ENCODE measurements around the gene JAK1.

DNA sequence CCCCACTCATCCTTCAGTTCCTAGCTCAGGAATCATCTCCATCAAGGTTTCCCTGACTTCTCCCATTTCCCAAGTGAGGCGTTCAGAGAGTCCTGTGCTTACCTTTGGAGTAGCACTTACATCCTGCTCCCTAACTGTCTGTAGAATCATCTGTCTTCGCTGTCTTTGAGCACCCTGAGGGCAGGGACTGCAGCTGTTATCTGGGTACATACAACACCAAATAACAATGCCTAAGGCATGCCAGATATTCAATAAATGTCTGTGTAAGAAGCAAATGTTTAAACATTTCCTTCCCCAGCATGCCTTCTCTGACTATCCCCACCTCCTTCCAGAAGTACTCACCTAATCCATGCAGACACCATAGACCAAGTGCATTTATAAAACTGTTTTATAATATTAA lies 65.4 kb downstream of the JAK1 start:
- TF ChIP-seq, protein P1, sequence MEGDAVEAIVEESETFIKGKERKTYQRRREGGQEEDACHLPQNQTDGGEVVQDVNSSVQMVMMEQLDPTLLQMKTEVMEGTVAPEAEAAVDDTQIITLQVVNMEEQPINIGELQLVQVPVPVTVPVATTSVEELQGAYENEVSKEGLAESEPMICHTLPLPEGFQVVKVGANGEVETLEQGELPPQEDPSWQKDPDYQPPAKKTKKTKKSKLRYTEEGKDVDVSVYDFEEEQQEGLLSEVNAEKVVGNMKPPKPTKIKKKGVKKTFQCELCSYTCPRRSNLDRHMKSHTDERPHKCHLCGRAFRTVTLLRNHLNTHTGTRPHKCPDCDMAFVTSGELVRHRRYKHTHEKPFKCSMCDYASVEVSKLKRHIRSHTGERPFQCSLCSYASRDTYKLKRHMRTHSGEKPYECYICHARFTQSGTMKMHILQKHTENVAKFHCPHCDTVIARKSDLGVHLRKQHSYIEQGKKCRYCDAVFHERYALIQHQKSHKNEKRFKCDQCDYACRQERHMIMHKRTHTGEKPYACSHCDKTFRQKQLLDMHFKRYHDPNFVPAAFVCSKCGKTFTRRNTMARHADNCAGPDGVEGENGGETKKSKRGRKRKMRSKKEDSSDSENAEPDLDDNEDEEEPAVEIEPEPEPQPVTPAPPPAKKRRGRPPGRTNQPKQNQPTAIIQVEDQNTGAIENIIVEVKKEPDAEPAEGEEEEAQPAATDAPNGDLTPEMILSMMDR (tag by site-specific recombination; IDR thresholded peaks at IDR 0.05), result no peak
- TF ChIP-seq GLIS2 (tag by site-specific recombination; IDR thresholded peaks at IDR 0.05), result no peak
- no peak for TF ChIP-seq ZNF530 (tag by site-specific recombination; IDR thresholded peaks at IDR 0.05; ENCODE audit: low read depth)
- no peak for TF ChIP-seq ZNF302 (tag by site-specific recombination; IDR thresholded peaks at IDR 0.05; ENCODE audit: low read depth)
- TF ChIP-seq, protein P2, sequence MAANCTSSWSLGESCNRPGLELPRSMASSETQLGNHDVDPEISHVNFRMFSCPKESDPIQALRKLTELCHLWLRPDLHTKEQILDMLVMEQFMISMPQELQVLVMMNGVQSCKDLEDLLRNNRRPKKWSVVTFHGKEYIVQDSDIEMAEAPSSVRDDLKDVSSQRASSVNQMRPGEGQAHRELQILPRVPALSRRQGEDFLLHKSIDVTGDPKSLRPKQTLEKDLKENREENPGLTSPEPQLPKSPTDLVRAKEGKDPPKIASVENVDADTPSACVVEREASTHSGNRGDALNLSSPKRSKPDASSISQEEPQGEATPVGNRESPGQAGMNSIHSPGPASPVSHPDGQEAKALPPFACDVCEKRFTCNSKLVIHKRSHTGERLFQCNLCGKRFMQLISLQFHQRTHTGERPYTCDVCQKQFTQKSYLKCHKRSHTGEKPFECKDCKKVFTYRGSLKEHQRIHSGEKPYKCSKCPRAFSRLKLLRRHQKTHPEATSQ (tag by site-specific recombination; IDR thresholded peaks at IDR 0.05), result no peak
- TF ChIP-seq ZNF324 (tag by site-specific recombination; IDR thresholded peaks at IDR 0.05), result no peak
- TF ChIP-seq YY1 (tag by site-specific recombination; IDR thresholded peaks at IDR 0.05), result no peak
- TF ChIP-seq RBAK (tag by site-specific recombination; IDR thresholded peaks at IDR 0.05), result no peak
- no peak for TF ChIP-seq PRDM1 (tag by site-specific recombination; IDR thresholded peaks at IDR 0.05)
- TF ChIP-seq KLF9 (tag by site-specific recombination; IDR thresholded peaks at IDR 0.05; ENCODE audit: low read depth), result no peak
- TF ChIP-seq ZNF140 (tag by site-specific recombination; IDR thresholded peaks at IDR 0.05), result no peak
- TF ChIP-seq ZNF76 (tag by site-specific recombination; IDR thresholded peaks at IDR 0.05; ENCODE audit: borderline replicate concordance, low read depth), result no peak
- no peak for TF ChIP-seq ZBTB17 (tag by site-specific recombination; IDR thresholded peaks at IDR 0.05)
- TF ChIP-seq, protein P3, sequence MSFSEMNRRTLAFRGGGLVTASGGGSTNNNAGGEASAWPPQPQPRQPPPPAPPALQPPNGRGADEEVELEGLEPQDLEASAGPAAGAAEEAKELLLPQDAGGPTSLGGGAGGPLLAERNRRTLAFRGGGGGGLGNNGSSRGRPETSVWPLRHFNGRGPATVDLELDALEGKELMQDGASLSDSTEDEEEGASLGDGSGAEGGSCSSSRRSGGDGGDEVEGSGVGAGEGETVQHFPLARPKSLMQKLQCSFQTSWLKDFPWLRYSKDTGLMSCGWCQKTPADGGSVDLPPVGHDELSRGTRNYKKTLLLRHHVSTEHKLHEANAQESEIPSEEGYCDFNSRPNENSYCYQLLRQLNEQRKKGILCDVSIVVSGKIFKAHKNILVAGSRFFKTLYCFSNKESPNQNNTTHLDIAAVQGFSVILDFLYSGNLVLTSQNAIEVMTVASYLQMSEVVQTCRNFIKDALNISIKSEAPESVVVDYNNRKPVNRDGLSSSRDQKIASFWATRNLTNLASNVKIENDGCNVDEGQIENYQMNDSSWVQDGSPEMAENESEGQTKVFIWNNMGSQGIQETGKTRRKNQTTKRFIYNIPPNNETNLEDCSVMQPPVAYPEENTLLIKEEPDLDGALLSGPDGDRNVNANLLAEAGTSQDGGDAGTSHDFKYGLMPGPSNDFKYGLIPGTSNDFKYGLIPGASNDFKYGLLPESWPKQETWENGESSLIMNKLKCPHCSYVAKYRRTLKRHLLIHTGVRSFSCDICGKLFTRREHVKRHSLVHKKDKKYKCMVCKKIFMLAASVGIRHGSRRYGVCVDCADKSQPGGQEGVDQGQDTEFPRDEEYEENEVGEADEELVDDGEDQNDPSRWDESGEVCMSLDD (tag by site-specific recombination; IDR thresholded peaks at IDR 0.05), result no peak

Data from HEK293 (cell line).